GM10266 (cell line): ENCODE data around the gene ATP5MK.

Experiments
- DNase-seq: peaks from one replicate; pipeline ENCODE4 v3.0.0; 2012; ENCODE audit errors: extremely low spot score
- CTCF ChIP-seq: IDR thresholded peaks from 2 replicates; pipeline ENCODE4 v1.5.1; 2012; ENCODE audit warnings: mild to moderate bottlenecking, low read depth; ENCODE audit not compliant: control insufficient read depth, insufficient read depth; ENCODE audit errors: missing control alignments

The ATP5MK gene

GRCh38 chr10:103350175-103350516 is 46.1 kb downstream of the ATP5MK start:
- TF ChIP-seq CTCF: no peak
- DNase-seq: no peak
